Measurements from ENCODE around the gene MMP3.

- TF ChIP-seq POLR2AphosphoS5 (IDR thresholded peaks at IDR 0.05) (no peak), CTCF (IDR thresholded peaks at IDR 0.05) (no peak), POLR2A (IDR thresholded peaks at IDR 0.05) (no peak)
Measured at GRCh38 chr11:102837156-102837555, 6.3 kb downstream of the MMP3 start.

Measured in gastroesophageal sphincter (tissue), 3 donors.